ENCODE data around the gene ROPN1.

ROPN1 gene

GRCh38 chr3:123947482-123947881 is 44.4 kb downstream of the ROPN1 start:
- DNase-seq, result no peak

DNA sequence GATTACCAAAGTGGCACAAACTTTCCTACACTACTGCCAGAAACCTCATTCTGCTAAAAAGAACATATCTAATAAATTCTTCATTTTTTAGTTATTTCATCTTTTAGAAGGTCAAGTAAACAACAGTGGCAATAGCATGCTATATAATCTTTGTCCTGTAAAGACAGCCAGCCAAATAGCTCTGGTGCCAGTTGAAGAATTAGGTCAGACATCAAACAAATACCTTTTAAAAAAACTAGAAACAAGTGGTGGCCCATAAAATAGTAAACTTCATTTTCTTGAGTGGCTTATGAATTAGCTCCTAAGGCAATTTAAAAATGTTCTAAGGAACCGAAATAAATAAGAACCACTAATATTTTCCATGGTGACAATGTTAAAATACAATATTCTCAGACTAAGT is 50.4 kb downstream of the ROPN1 start:
- no peak for DNase-seq

DNA sequence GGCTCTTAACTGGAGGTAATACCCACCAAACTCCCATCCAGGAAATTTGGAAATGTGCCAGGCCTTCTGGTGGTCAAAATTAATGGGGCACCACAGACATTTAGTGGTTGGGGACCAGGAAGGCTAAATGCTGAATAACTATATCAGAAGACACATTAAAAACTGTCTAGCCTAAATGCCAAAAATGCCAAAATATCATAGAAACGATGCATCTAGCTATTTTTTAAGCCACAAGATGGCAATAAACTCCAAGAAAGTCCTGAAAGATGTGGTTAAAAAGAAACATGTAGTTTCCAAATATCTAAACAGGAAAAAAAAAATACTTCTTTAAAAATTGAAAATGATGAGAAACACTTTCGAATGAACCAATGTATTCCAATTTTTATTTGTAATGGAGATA is 50.8 kb downstream of the ROPN1 start:
- no peak for DNase-seq

GRCh38 chr3:123939706-123940105 is 52.2 kb downstream of the ROPN1 start:
- DNase-seq, result no peak

DNA sequence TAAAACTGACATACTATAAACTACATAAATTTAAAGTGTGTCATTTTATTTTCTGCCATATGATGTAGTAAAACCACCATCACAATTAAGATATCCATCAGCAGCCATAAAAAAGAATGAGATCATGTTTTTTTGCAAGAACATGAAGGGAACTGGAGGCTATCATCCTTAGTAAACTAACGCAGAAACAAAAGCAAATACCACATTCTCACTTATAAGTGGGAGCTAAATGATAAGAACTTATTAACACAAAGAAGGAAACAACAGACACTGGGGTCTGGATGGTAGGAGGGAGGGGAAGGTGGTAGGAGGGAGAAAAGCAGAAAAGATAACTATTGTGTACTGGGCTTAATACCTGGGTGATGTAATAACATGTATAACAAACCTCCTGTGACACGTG is 55.5 kb downstream of the ROPN1 start:
- no peak for DNase-seq

DNA sequence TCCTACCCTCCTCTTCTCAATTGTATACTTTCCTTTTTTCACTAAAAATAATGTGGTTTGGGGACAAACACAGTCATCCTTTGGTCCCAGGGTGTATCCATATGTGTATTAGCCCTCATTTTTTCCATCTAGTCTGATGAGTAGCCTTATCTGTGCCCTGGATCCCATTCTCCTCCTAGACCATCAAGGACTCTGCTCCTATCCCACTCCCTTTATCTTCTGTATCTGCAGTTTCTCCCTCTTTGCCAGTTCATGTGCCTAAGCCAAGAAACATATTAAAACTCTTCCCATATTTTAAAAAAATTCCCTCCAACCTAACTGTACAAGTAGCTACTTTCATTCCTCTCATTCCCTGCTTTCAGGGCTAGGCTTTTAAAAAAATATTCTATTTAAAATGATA is 56.1 kb downstream of the ROPN1 start:
- no peak for DNase-seq

- no peak for DNase-seq
These were observed 57.7 kb downstream of the ROPN1 start for GRCh38 chr3:123934250-123934649.

DNA sequence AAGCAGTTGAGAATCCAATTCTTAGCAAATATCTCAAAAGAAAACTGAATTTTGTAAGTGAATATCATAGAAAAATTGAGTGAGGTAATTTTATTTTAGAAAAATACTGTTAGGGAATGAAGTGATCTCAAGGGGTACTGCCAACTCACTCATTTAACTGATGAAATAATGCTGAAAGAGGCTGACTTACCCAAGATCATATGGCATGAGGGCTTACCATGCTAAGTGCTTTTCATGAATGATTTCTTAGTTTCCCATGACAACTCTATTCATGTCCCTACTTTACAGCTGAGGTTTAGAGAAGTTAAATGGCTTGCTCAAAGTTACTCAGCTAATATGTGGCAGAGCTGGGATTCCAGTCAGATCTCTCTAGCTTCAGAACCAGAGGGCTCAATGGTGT is 61.5 kb downstream of the ROPN1 start:
- no peak for DNase-seq

DNA sequence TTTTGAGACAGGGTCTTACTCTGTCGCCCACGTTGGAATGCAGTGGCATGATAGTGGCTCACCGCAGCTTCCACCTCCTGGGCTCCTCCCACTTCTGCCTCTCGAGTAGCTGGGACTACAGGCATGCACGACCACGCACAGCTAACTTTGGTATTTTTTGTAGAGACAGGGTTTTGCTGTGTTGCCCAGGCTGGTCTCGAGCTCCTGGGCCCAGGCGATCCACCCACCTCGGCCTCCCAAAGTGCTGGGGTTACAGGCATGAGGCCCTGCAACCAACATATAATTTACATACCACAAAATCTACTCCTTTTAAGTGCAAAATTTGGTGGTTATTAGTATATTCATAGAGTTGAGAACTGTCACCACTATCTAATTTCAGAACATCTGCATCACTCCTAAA is 62.6 kb downstream of the ROPN1 start:
- DNase-seq, result no peak

DNA sequence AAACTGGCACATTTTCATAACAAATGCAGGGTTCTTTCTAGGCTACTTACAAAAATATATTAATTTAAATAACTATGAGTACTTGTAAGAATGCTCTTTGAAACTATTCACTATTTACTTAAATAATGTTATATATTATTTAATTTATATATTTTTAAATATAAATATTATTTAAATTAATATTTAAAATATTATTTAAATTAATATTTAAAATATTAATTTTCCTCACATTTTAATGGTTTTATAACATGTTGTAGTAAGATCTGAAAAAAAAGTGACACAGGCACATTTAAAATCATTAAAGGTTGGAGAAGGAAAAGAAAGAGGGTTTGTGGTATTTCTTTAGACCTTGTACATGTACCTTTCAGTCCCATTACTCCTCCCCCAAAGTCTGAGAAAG is 65.5 kb downstream of the ROPN1 start:
- DNase-seq, result no peak

- DNase-seq, result no peak
These were observed 71.1 kb downstream of the ROPN1 start for GRCh38 chr3:123920868-123921267.

GRCh38 chr3:123920383-123920782 is 71.5 kb downstream of the ROPN1 start:
- no peak for DNase-seq

- DNase-seq, result no peak
These were observed 72.6 kb downstream of the ROPN1 start for GRCh38 chr3:123919353-123919752.

Data from suppressor macrophage (primary cell).